ENCODE data around the gene MDFI. TPM values are rescaled to one million over a fixed set of nuclear protein-coding genes. Genes with fewer than 3 reads are reported as not detected.

MDFI gene
- total RNA-seq, 4 donors from 2014 or later, result 14.4 to 80.0 (median 23.4) TPM

GRCh38 chr6:41688256-41688965 lies 50.1 kb downstream of the MDFI start:
- intact Hi-C loops (cut with DNase I; ENCODE audit: low total_unique reads), result loop anchor here (10.0 kb wide), 1 partner anchor 224 kb away; no protein-coding TSS in a partner anchor
- Histone ChIP-seq H3K9me3 (no peaks in the 10 kb centered on the region), H3K4me1 (no peaks in the 10 kb centered on the region), H3K36me3 (no peaks in the 10 kb centered on the region), H3K27ac (no peak overlapping the region), H3K27me3 (no peaks in the 10 kb centered on the region), H3K4me3 (no peak overlapping the region)
- TF ChIP-seq POLR2A (IDR thresholded peaks at IDR 0.05) (no peak), CTCF (IDR thresholded peaks at IDR 0.05) (no peak)
- no peak for DNase-seq

GRCh38 chr6:41689171-41690008 lies 51.1 kb downstream of the MDFI start:
- no peak for DNase-seq
- Histone ChIP-seq H3K4me1 (no peaks in the 10 kb centered on the region), H3K27me3 (no peaks in the 10 kb centered on the region), H3K36me3 (no peaks in the 10 kb centered on the region), H3K4me3 (no peak overlapping the region), H3K27ac (no peak overlapping the region), H3K9me3 (no peaks in the 10 kb centered on the region)
- TF ChIP-seq POLR2A (IDR thresholded peaks at IDR 0.05) (no peak), CTCF (IDR thresholded peaks at IDR 0.05) (no peak)
- intact Hi-C loops (cut with DNase I; ENCODE audit: low total_unique reads), result loop anchor here (10.0 kb wide), 1 partner anchor 225 kb away; no protein-coding TSS in a partner anchor

GRCh38 chr6:41690541-41691330 lies 52.5 kb downstream of the MDFI start:
- no peaks in the 10 kb centered on the region for H3K36me3 ChIP-seq
- no peaks in the 10 kb centered on the region for H3K4me1 ChIP-seq
- no peak overlapping the region for H3K27ac ChIP-seq
- no peak for DNase-seq
- no peaks in the 10 kb centered on the region for H3K27me3 ChIP-seq
- no peaks in the 10 kb centered on the region for H3K9me3 ChIP-seq
- intact Hi-C loops (cut with DNase I; ENCODE audit: low total_unique reads), result no loop called here
- H3K4me3 ChIP-seq, result no peak overlapping the region
- no peak for TF ChIP-seq POLR2A (IDR thresholded peaks at IDR 0.05)
- no peak for TF ChIP-seq CTCF (IDR thresholded peaks at IDR 0.05)

- Histone ChIP-seq H3K27ac (no peak overlapping the region), H3K36me3 (no peaks in the 10 kb centered on the region), H3K27me3 (no peaks in the 10 kb centered on the region), H3K4me3 (no peak overlapping the region), H3K9me3 (no peaks in the 10 kb centered on the region), H3K4me1 (no peaks in the 10 kb centered on the region)
- TF ChIP-seq POLR2A (IDR thresholded peaks at IDR 0.05) (no peak), CTCF (IDR thresholded peaks at IDR 0.05) (no peak)
- intact Hi-C loops (cut with DNase I; ENCODE audit: low total_unique reads), result no loop called here
- DNase-seq, result no peak
These were observed 53.3 kb downstream of the MDFI start for GRCh38 chr6:41691426-41692079.

Measured in uterus (tissue), 4 donors.